Endothelial cell (in vitro differentiated cells): ENCODE measurements around the gene SORCS2. TPM values are rescaled to one million over a fixed set of nuclear protein-coding genes. Genes with fewer than 3 reads are reported as not detected.

Experiments
- DNase-seq: peaks from one replicate; pipeline ENCODE4 v3.0.0; 2021; ENCODE audit warnings: low spot score
- H3K27ac Mint-ChIP-seq: one replicate; pipeline ENCODE4 v1.8.0; 2021; ENCODE audit warnings: mixed read lengths, inconsistent platforms; ENCODE audit not compliant: unreplicated experiment
- H3K27me3 Mint-ChIP-seq: one replicate; pipeline ENCODE4 v1.8.0; 2021; ENCODE audit warnings: mild to moderate bottlenecking, moderate library complexity, mixed read lengths, inconsistent platforms; ENCODE audit not compliant: unreplicated experiment
- H3K36me3 Mint-ChIP-seq: one replicate; pipeline ENCODE4 v1.8.0; 2021; ENCODE audit warnings: mild to moderate bottlenecking, low read depth, mixed read lengths, inconsistent platforms; ENCODE audit not compliant: unreplicated experiment
- H3K4me1 Mint-ChIP-seq: one replicate; pipeline ENCODE4 v1.8.0; 2021; ENCODE audit warnings: mild to moderate bottlenecking, mixed read lengths, inconsistent platforms; ENCODE audit not compliant: unreplicated experiment
- H3K4me3 Mint-ChIP-seq: one replicate; pipeline ENCODE4 v1.8.0; 2021; ENCODE audit warnings: mild to moderate bottlenecking, mixed read lengths, inconsistent platforms; ENCODE audit not compliant: unreplicated experiment
- H3K9me3 Mint-ChIP-seq: one replicate; pipeline ENCODE4 v1.8.0; 2021; ENCODE audit warnings: mixed read lengths, inconsistent platforms; ENCODE audit not compliant: unreplicated experiment
- CTCF ChIP-seq: fragments of 200-600 bp; sonication (generic); IDR thresholded peaks from one replicate; pipeline ENCODE4 v1.5.0; 2021; ENCODE audit warnings: antibody characterized with exemption; ENCODE audit not compliant: unreplicated experiment
- total RNA-seq: library from RNA; stranded (reverse); fragmentation: NEBNext Ultra II Directional; extraction: Animal tissue kit (Norgen Biotek cat#: 25700); gene quantifications from one replicate; pipeline ENCODE4 v1.2.1, GENCODE V29; 2021; ENCODE audit not compliant: unreplicated experiment

The SORCS2 gene
- total RNA-seq, 1 donor from 2014 or later, result 1.3 TPM

DNA sequence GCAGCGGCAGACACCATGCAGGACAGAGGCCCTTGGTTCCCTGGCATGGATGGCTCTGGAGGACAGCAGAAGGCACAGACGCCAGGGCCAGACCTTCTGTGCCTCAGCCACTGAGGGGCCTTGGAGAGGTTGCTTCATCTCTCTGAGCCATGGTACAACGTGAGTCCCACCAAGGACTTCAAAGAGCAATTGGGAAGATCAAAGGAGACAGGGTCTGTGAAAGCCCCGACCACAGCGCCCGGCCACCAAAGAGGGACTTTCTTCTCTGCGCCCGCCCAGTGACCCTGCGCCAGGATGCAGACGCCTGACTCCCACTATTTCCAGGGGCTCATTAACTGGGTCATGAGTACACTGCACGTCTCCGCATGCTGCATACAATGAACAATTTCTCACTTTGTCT lies 573.3 kb downstream of the SORCS2 start:
- Mint-ChIP-seq H3K9me3 (no peaks in the 10 kb centered on the region), H3K27me3 (peaks cover 5% of the 10 kb centered on the region), H3K4me1 (no peaks in the 10 kb centered on the region), H3K27ac (no peak overlapping the region), H3K4me3 (no peak overlapping the region), H3K36me3 (peaks cover 19% of the 10 kb centered on the region)
- no peak for DNase-seq
- no peak for TF ChIP-seq CTCF

GRCh38 chr4:7766086-7766485 lies 573.7 kb downstream of the SORCS2 start:
- DNase-seq, result no peak
- H3K4me1 Mint-ChIP-seq, result no peaks in the 10 kb centered on the region
- H3K27ac Mint-ChIP-seq, result no peak overlapping the region
- no peak for TF ChIP-seq CTCF
- H3K27me3 Mint-ChIP-seq, result peaks cover 5% of the 10 kb centered on the region
- no peaks in the 10 kb centered on the region for H3K9me3 Mint-ChIP-seq
- no peak overlapping the region for H3K4me3 Mint-ChIP-seq
- H3K36me3 Mint-ChIP-seq, result peaks cover 22% of the 10 kb centered on the region

GRCh38 chr4:7766661-7767345 lies 574.5 kb downstream of the SORCS2 start:
- Mint-ChIP-seq H3K9me3 (no peaks in the 10 kb centered on the region), H3K4me1 (no peaks in the 10 kb centered on the region), H3K4me3 (no peak overlapping the region), H3K27ac (no peak overlapping the region), H3K27me3 (peaks cover 5% of the 10 kb centered on the region), H3K36me3 (peaks cover 29% of the 10 kb centered on the region)
- DNase-seq, result no peak
- no peak for TF ChIP-seq CTCF

GRCh38 chr4:7767526-7767925 lies 575.2 kb downstream of the SORCS2 start:
- Mint-ChIP-seq H3K27ac (no peak overlapping the region), H3K9me3 (no peaks in the 10 kb centered on the region), H3K4me3 (no peak overlapping the region), H3K27me3 (peaks cover 8% of the 10 kb centered on the region), H3K4me1 (no peaks in the 10 kb centered on the region), H3K36me3 (peaks cover 35% of the 10 kb centered on the region)
- no peak for TF ChIP-seq CTCF
- DNase-seq, result no peak

DNA sequence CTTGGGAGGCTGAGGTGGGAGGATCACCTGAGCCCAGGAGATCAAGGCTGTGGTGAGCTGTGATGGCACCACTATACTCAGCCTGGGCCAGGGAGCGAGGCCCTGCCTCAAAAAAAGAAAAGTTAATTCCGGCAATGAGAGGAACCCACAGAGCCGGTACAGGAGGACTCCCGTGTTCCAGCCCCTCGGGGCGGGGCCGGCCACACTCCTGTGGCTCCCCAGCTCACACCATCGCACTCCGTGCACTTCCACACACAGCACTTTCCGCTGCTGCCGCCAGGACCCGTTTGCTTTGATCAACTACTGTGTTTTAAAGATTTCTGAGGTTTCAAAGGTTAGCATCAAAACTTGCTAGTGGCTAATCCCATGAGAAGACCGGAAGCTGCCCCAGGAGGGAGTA lies 575.6 kb downstream of the SORCS2 start:
- peaks cover 38% of the 10 kb centered on the region for H3K36me3 Mint-ChIP-seq
- no peak for TF ChIP-seq CTCF
- H3K27ac Mint-ChIP-seq, result no peak overlapping the region

More for the DNA sequence above, 575.6 kb downstream of the SORCS2 start:
- H3K4me3 Mint-ChIP-seq, result no peak overlapping the region
- H3K27me3 Mint-ChIP-seq, result peaks cover 8% of the 10 kb centered on the region
- H3K9me3 Mint-ChIP-seq, result no peaks in the 10 kb centered on the region
- DNase-seq, result no peak
- H3K4me1 Mint-ChIP-seq, result peaks cover 2% of the 10 kb centered on the region
